G401.6 (cell line): ENCODE data around the gene SH2D3C.
"Not testable (repeated sequence)": the region's sequence is repeated elsewhere in the genome, so short reads cannot be mapped to it uniquely, and the experiment has no call there.

Experiments used
- FAIRE-seq: peaks from 2 replicates; lab custom pipeline; 2012; peaks lifted over from hg19 to GRCh38; lab: Jason Lieb, UNC

The SH2D3C gene

GRCh38 chr9:127767410-127767809 is 11.1 kb downstream of the SH2D3C start:
- no peak for FAIRE-seq

GRCh38 chr9:127765418-127765817 is 13.0 kb downstream of the SH2D3C start:
- FAIRE-seq, result no peak

GRCh38 chr9:127763918-127764384 is 14.5 kb downstream of the SH2D3C start:
- no peak for FAIRE-seq

- no peak for FAIRE-seq
Measured at GRCh38 chr9:127762111-127762676, 16.3 kb downstream of the SH2D3C start.

- FAIRE-seq, result no peak
Measured at GRCh38 chr9:127761491-127761956, 16.9 kb downstream of the SH2D3C start.

GRCh38 chr9:127761061-127761460 is 17.4 kb downstream of the SH2D3C start:
- FAIRE-seq, result no peak

- FAIRE-seq, result no peak
Measured at GRCh38 chr9:127758843-127759242, 19.6 kb downstream of the SH2D3C start.

GRCh38 chr9:127756776-127757175 is 21.7 kb downstream of the SH2D3C start:
- not testable (repeated sequence) for FAIRE-seq

- no peak for FAIRE-seq
Measured at GRCh38 chr9:127756233-127756632, 22.2 kb downstream of the SH2D3C start.

GRCh38 chr9:127755061-127756060 is 23.1 kb downstream of the SH2D3C start:
- no peak for FAIRE-seq

GRCh38 chr9:127754099-127755060 is 24.1 kb downstream of the SH2D3C start:
- no peak for FAIRE-seq

GRCh38 chr9:127753622-127754021 is 24.8 kb downstream of the SH2D3C start:
- no peak for FAIRE-seq

- FAIRE-seq, result no peak
Measured at GRCh38 chr9:127753148-127753547, 25.3 kb downstream of the SH2D3C start.

GRCh38 chr9:127751269-127752054 is 27.0 kb downstream of the SH2D3C start:
- no peak for FAIRE-seq

- FAIRE-seq, result no peak
Measured at GRCh38 chr9:127749090-127749787, 29.2 kb downstream of the SH2D3C start.

- no peak for FAIRE-seq
Measured at GRCh38 chr9:127746959-127747569, 31.4 kb downstream of the SH2D3C start.

- no peak for FAIRE-seq
Measured at GRCh38 chr9:127744398-127745110, 33.9 kb downstream of the SH2D3C start.

- no peak for FAIRE-seq
Measured at GRCh38 chr9:127742435-127743088, 35.9 kb downstream of the SH2D3C start.

GRCh38 chr9:127741831-127742434 is 36.5 kb downstream of the SH2D3C start:
- no peak for FAIRE-seq
